ENCODE measurements around the gene ANKS3. TPM values are rescaled to one million over a fixed set of nuclear protein-coding genes. Genes with fewer than 3 reads are reported as not detected.

ANKS3 gene
- total RNA-seq, 4 donors from 2014 or later = 29.3 to 58.8 (median 51.8) TPM

DNA sequence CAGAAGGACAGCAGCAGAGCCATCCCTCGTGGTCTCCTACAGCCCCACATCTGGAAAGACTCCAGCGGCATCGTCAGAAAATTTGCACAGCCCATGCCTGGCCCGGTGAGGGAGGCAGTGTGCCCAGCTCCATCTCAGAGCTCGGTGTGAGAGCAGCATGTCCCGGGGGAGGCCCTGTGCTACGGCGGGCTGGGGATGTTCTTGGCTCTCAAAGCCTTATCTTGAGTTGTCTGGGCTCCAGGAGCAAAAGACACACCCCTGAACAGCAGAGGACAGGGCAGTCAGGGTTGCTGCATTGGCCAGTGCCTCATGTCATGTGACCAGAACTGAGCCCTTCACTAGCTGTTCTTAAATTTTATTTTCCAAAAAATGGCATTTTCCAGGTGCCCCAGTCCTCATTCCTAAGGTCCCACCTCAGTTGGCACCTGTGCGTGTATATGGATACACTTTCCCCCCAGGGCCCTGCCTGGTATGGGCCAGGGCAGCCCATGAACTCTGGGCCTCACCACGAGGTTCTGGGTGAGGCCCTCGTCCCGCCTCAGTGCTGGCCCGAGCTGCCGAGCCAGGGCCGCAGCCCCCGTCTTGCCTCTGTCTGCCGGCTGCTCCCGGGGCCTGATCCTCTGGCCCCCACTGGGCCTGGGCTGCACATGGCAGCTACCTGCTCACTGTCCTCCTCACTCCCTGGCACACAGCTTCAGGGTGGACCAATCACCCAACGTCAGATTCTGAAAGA, 37.7 kb downstream of the ANKS3 start:
- no peaks in the 10 kb centered on the region for H3K27me3 ChIP-seq
- H3K9me3 ChIP-seq = no peaks in the 10 kb centered on the region
- H3K27ac ChIP-seq = peak overlapping the region in 2 of 4 donors; percentile 31 to 66
- peaks cover 2 to 67% (median 20%) of the 10 kb centered on the region in 3 donors for H3K36me3 ChIP-seq
- 52 to 77% methylated on average over 11 to 12 of the region's 19 CpGs for WGBS, 2 donors
- H3K4me3 ChIP-seq = no peak overlapping the region
- peak in 1 of 2 donors; percentile 41 for DNase-seq (ENCODE audit: low spot score in 2 of 2)
- H3K4me1 ChIP-seq = peaks cover 0 to 47% (median 13%) of the 10 kb centered on the region in 4 donors
- TF ChIP-seq EP300 (IDR thresholded peaks at IDR 0.05) = no peak
- TF ChIP-seq POLR2A (IDR thresholded peaks at IDR 0.05) = no peak
- TF ChIP-seq, protein P1, sequence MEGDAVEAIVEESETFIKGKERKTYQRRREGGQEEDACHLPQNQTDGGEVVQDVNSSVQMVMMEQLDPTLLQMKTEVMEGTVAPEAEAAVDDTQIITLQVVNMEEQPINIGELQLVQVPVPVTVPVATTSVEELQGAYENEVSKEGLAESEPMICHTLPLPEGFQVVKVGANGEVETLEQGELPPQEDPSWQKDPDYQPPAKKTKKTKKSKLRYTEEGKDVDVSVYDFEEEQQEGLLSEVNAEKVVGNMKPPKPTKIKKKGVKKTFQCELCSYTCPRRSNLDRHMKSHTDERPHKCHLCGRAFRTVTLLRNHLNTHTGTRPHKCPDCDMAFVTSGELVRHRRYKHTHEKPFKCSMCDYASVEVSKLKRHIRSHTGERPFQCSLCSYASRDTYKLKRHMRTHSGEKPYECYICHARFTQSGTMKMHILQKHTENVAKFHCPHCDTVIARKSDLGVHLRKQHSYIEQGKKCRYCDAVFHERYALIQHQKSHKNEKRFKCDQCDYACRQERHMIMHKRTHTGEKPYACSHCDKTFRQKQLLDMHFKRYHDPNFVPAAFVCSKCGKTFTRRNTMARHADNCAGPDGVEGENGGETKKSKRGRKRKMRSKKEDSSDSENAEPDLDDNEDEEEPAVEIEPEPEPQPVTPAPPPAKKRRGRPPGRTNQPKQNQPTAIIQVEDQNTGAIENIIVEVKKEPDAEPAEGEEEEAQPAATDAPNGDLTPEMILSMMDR (IDR thresholded peaks at IDR 0.05) = no peak

DNA sequence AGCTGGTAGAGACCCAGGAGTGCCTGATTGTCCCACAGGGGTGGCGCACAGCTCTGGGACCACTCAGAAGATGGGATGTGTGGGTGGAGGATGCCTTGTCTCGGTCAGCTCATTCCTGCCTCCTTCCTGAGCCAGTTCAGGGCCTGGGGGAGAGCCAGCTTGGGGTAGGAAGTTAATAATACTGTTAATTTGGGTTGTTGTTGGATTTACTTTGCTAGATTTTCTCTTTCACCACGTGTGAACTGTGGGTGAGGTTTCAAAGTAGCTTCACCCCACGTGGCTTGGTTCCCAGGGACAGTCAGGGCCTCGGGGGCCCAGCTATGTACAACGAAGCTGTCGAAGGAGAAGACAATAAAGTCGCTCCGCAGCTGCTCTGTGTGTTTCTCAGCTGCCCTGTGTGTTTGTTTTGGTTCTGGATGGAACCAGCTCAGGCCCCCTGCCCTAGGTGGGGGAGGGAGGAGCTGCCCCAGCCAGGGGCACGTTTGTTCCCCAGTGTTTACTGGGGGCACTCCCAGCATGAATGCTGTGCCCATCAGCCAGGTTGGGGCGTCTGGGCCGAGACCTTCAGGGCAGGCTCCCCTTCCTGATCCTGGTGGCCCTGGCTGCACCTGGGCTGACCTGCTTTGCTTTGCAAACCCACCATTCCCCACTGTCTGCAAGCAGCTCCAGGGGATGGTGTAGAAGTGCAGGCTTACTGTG, 38.4 kb downstream of the ANKS3 start:
- Histone ChIP-seq H3K36me3 (peaks cover 2 to 60% (median 20%) of the 10 kb centered on the region in 3 donors), H3K4me3 (no peak overlapping the region), H3K4me1 (peaks cover 0 to 47% (median 13%) of the 10 kb centered on the region in 4 donors), H3K9me3 (no peaks in the 10 kb centered on the region), H3K27me3 (no peaks in the 10 kb centered on the region), H3K27ac (peak overlapping the region in 2 of 4 donors; percentile 66 to 93)
- 54 to 55% methylated on average over 12 of the region's 12 CpGs for WGBS, 2 donors
- TF ChIP-seq, protein P1 (IDR thresholded peaks at IDR 0.05) = no peak
- TF ChIP-seq POLR2A (IDR thresholded peaks at IDR 0.05) (no peak), EP300 (IDR thresholded peaks at IDR 0.05) (no peak)
- DNase-seq (ENCODE audit: low spot score in 2 of 2) = no peak

DNA sequence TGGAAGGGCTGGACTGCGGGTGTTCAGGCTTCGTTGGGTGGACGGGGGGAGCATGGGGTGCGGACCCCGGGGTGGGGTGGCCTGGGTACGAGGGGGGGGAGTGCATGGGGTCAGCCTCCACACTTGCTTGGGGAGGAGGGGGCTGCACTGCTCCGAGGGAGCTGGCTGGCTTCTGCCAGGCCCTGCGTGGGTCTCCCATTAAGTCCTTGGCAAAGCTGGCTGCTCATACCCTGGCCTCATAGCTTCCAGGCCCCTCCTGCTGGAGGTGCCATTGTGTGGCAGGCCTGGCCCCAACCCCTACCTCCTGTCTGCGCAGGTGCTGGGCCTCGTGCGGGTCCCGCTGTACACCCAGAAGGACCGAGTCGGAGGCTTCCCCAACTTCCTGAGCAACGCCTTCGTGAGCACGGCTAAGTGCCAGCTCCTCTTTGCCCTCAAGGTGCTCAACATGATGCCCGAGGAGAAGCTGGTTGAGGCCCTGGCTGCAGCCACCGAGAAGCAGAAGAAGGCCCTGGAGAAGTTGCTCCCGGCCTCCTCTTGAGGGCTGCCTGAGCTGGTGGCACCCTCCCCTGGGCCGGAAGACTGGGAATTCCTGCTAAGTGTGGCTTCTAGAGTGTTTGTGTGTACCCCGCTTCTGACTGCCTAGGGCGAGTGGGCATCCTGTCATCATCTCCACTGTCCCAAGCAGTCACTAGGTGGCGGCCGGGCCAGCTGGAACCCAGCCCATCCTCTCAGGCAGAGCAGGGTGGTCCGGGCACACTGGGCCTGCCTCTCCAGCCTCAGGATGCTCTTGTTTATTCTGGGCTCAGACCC, 39.2 kb downstream of the ANKS3 start:
- TF ChIP-seq, protein P1 (IDR thresholded peaks at IDR 0.05) = peak in 1 of 5 experiments; percentile 7
- no peak for TF ChIP-seq POLR2A (IDR thresholded peaks at IDR 0.05)
- WGBS, 2 donors = 35 to 53% methylated on average over 12 to 26 of the region's 26 CpGs
- peak overlapping the region in 3 of 4 donors; percentile 85 to 93 (median 89) for H3K27ac ChIP-seq
- H3K4me3 ChIP-seq = peak overlapping the region; percentile 86 to 98 (median 92)
- peaks cover 0 to 60% (median 20%) of the 10 kb centered on the region in 3 donors for H3K36me3 ChIP-seq
- H3K9me3 ChIP-seq = no peaks in the 10 kb centered on the region
- H3K27me3 ChIP-seq = no peaks in the 10 kb centered on the region
- peak in 1 of 2 donors; percentile 44 for DNase-seq (ENCODE audit: low spot score in 2 of 2)
- peaks cover 0 to 47% (median 13%) of the 10 kb centered on the region in 4 donors for H3K4me1 ChIP-seq

DNA sequence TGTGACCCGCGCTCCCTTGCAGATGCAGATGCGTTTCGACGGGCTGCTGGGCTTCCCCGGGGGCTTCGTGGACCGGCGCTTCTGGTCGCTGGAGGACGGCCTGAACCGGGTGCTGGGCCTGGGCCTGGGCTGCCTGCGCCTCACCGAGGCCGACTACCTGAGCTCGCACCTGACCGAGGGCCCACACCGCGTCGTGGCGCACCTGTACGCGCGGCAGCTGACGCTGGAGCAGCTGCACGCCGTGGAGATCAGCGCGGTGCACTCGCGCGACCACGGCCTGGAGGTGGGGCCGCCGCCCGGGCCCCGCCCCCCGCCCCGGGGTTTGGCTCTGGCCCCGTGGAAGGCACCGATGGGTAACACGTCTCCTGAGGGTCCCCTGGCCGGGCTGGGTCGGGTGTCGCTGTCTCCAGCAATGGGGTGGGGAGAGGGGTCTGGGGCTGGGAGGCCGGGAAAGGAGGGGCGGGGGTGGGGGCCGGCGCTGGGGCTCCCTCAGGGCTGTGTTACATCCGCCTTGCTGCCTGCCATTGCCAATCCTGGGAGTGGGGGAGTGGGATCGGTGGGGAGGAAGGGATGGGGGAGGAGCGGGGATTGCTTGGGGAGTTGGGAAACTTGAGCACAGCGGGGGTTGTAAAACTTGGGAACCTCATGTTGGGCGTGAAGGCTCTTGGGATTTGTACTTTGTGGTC, 40.0 kb downstream of the ANKS3 start:
- Histone ChIP-seq H3K36me3 (peaks cover 0 to 60% (median 19%) of the 10 kb centered on the region in 3 donors), H3K27me3 (no peaks in the 10 kb centered on the region), H3K4me1 (peaks cover 0 to 47% (median 13%) of the 10 kb centered on the region in 4 donors), H3K4me3 (peak overlapping the region; percentile 86 to 98 (median 92)), H3K9me3 (no peaks in the 10 kb centered on the region), H3K27ac (peak overlapping the region; percentile 60 to 93 (median 87))
- WGBS, 2 donors = 0 to 3% methylated on average over 12 to 28 of the region's 54 CpGs
- no peak for DNase-seq (ENCODE audit: low spot score in 2 of 2)
- no peak for TF ChIP-seq EP300 (IDR thresholded peaks at IDR 0.05)
- TF ChIP-seq POLR2A (IDR thresholded peaks at IDR 0.05) = no peak
- TF ChIP-seq, protein P1 (IDR thresholded peaks at IDR 0.05) = no peak
